MCF 10A (cell line): ENCODE measurements around the gene KNSTRN. TPM values are rescaled to one million over a fixed set of nuclear protein-coding genes. Genes with fewer than 3 reads are reported as not detected.

Source experiments
- BruUV-seq: library from RNA; stranded (reverse); fragments of 400-500 nt; replicated peaks from 2 replicates; lab custom pipeline; 2021; lab: Mats Ljungman, UMichigan
- CTCF ChIA-PET: fragments of 300-600 bp; sonication (Branson Sonifier 250); formaldehyde crosslinking; extraction: SDS; loops from one replicate; lab custom pipeline; 2021; ENCODE audit warnings: antibody characterized with exemption, inconsistent platforms; lab: Yijun Ruan, JAX
- POLR2A ChIA-PET: fragments of 300-600, 350-650 bp; sonication (Branson Sonifier 250); formaldehyde crosslinking; extraction: SDS; loops from one replicate; lab custom pipeline; 2020; ENCODE audit warnings: antibody characterized with exemption, inconsistent platforms; lab: Yijun Ruan, JAX
- DNase-seq: peaks from one replicate; pipeline ENCODE4 v3.0.0-alpha.2; 2018; ENCODE audit not compliant: unreplicated experiment
- H3K27ac Mint-ChIP-seq: one replicate; pipeline ENCODE4 v1.8.0; 2022; ENCODE audit warnings: mild to moderate bottlenecking, low read depth, mixed read lengths; ENCODE audit not compliant: unreplicated experiment
- H3K27me3 Mint-ChIP-seq: one replicate; pipeline ENCODE4 v1.8.0; 2022; ENCODE audit warnings: mixed read lengths; ENCODE audit not compliant: insufficient read depth, unreplicated experiment
- H3K36me3 Mint-ChIP-seq: one replicate; pipeline ENCODE4 v1.8.0; 2022; ENCODE audit warnings: mild to moderate bottlenecking, moderate library complexity, mixed read lengths; ENCODE audit not compliant: insufficient read depth, unreplicated experiment
- H3K4me1 Mint-ChIP-seq: one replicate; pipeline ENCODE4 v1.8.0; 2022; ENCODE audit warnings: mixed read lengths; ENCODE audit not compliant: insufficient read depth, unreplicated experiment
- H3K4me3 Mint-ChIP-seq: one replicate; pipeline ENCODE4 v1.8.0; 2022; ENCODE audit warnings: mild to moderate bottlenecking, moderate library complexity, mixed read lengths; ENCODE audit not compliant: unreplicated experiment
- H3K9me3 Mint-ChIP-seq: one replicate; pipeline ENCODE4 v1.8.0; 2022; ENCODE audit warnings: mixed read lengths; ENCODE audit not compliant: unreplicated experiment
- intact Hi-C: fragments of 100-400 bp; cut with micrococcal nuclease; formaldehyde crosslinking; loops from 2 replicates; pipeline ENCODE4 v1.14.1; 2022
- total RNA-seq: library from RNA; stranded (reverse); gene quantifications from 2 replicates; pipeline ENCODE4 v1.2.3, GENCODE V29; 2022
- TF ChIP-seq, protein P1 (sequence below): fragments of 200-600 bp; IDR thresholded peaks from one replicate; pipeline ENCODE4 v1.8.0; 2022; ENCODE audit warnings: antibody characterized with exemption, mild to moderate bottlenecking; ENCODE audit not compliant: unreplicated experiment

The KNSTRN gene
- total RNA-seq, 1 experiment from 2014 or later: 47.4 TPM

DNA sequence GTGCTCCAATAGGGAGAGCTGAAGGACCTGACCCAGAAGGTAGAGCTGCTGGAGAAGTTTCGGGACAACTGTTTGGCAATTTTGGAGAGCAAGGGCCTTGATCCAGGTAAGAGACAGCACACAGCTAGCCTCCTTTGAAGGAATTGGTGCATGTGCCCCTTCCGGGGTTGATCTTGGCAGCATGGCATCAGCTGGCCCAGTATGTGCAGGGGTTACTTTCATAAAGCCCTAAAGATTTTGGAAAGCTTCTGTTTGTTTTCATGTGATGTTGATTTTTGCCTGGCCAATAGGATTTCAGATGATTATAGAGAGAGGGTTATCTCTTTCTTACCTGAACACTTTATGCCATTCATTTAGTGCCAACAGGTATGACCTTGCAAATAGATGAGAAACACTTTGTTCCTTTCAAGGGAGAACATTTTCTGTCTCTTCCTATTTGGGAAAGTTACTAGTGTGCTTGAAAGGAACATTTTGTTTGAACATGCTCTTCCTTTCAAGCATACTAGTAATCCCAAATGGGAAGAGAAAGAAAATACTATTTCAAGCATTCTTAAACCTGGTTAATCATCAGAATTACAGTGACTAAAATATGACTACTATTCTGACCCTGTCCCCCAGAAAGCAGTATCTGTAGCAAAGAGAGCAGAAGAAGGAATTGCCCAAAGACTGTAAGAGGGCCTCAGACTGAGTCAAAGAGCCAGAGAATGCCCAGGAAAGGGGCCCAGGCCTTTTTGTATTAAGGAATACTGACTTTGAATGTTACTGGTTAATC lies 7.5 kb downstream of the KNSTRN start:
- Mint-ChIP-seq H3K36me3 (peaks cover 58% of the 10 kb centered on the region), H3K27ac (no peak overlapping the region), H3K9me3 (no peaks in the 10 kb centered on the region), H3K4me1 (peaks cover 18% of the 10 kb centered on the region), H3K4me3 (no peak overlapping the region), H3K27me3 (no peaks in the 10 kb centered on the region)
- TF ChIP-seq, protein P1, sequence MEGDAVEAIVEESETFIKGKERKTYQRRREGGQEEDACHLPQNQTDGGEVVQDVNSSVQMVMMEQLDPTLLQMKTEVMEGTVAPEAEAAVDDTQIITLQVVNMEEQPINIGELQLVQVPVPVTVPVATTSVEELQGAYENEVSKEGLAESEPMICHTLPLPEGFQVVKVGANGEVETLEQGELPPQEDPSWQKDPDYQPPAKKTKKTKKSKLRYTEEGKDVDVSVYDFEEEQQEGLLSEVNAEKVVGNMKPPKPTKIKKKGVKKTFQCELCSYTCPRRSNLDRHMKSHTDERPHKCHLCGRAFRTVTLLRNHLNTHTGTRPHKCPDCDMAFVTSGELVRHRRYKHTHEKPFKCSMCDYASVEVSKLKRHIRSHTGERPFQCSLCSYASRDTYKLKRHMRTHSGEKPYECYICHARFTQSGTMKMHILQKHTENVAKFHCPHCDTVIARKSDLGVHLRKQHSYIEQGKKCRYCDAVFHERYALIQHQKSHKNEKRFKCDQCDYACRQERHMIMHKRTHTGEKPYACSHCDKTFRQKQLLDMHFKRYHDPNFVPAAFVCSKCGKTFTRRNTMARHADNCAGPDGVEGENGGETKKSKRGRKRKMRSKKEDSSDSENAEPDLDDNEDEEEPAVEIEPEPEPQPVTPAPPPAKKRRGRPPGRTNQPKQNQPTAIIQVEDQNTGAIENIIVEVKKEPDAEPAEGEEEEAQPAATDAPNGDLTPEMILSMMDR: no peak
- no peak for DNase-seq
- intact Hi-C loops: no loop called here
- ChIA-PET POLR2A (interaction anchor here (0.6 to 4.9 kb wide), 8 partner anchors 9 to 179 kb away, joined by 3 to 38 read pairs (median 4); partner anchors contain the start of genes IVD and RPUSD2), CTCF (interaction anchor here (0.6 to 2.3 kb wide), 7 partner anchors 13 to 1676 kb away, joined by 3 to 11 read pairs (median 5); partner anchors contain the start of gene IVD)
- BruUV-seq: no TSS peak

DNA sequence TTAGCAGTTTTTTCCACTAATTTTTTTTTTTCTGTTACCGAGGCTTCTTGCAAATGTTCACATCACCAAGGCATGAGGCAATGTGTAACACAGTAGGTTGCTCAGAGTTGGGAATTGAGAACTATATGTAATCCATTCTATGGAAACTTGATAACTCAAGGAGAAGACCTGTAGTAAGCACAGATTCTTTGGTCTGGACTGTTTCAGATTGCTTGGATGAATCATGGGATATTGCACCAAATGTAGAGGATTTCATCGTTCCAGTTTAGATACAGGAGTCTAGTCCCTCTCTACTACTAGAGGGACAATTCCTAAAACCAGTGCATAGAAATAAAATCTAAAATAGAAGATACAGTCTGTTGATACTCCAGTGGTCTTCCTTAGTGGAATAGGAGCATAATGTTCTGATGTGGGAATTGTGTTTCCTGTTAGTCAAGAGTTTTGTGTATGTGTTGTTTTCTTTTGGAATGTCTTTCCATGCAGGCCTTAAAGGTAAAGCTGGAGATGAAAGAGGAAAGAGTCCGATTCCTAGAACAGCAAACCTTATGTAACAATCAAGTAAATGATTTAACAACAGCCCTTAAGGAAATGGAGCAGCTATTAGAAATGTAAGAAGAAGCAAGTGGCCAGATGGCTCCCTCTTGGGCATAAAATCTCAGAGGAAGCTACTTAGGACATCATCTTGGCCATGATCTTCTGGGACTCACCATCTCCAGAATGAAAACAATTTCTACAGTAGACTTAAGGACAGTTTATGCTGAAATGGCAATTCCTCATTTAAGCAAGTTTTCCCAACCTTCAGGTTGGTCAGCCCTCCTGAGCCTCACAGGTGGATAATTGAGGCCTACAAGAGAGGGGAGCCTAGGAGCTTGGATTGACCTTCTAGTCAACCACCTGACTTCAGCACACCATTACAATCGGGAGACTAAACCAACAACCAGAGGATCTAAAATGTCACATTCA lies 10.7 kb downstream of the KNSTRN start:
- ChIA-PET POLR2A (interaction anchor here (0.8 kb wide), 1 partner anchor 11 kb away, joined by 3 read pairs; no protein-coding TSS in a partner anchor), CTCF (interaction anchor here (0.7 to 1.3 kb wide), 2 partner anchors 13 to 289 kb away, joined by 3 read pairs; no protein-coding TSS in a partner anchor)
- H3K9me3 Mint-ChIP-seq: no peaks in the 10 kb centered on the region
- TF ChIP-seq, protein P1: no peak
- peaks cover 13% of the 10 kb centered on the region for H3K4me1 Mint-ChIP-seq
- BruUV-seq: TSS peak; percentile 50
- H3K4me3 Mint-ChIP-seq: no peak overlapping the region
- H3K36me3 Mint-ChIP-seq: peaks cover 54% of the 10 kb centered on the region
- no peaks in the 10 kb centered on the region for H3K27me3 Mint-ChIP-seq
- intact Hi-C loops: no loop called here
- no peak for DNase-seq
- H3K27ac Mint-ChIP-seq: peak overlapping the region; percentile 32

DNA sequence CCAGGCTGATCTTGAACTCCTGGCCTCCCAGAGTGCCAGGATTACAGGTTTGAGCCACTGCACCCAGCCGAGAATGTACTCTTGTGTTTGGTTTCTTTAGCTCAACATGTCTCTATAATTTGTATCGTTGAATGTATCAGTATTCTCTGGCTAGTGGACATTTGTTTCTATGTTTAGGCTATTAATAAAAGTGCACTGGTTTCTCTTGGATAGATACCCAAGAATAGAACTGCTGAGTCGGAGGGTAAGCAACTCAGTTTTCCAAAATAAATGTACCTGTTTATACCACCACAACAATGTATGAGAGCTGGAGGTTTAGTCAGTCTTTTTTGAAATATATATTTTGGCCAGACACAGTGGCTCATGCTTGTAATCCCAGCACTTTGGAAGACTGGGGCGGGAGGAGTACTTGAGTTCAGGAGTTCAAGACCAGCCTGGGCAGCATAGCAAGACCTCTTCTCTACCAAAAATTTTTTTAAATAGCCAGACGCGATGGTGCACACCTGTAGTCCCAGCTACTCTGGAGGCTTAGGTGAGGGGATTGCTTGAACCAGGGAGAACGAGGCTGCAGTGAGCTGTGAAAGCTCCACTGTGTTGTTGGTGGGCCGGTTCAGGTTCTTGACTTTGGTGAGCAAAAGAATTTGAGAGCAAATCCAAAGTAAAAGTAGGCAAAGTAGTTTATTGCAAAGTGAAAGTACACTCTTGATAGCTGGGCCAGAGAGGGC lies 15.3 kb downstream of the KNSTRN start:
- Mint-ChIP-seq H3K36me3 (peaks cover 10% of the 10 kb centered on the region), H3K9me3 (no peaks in the 10 kb centered on the region), H3K27ac (no peak overlapping the region), H3K27me3 (no peaks in the 10 kb centered on the region), H3K4me3 (no peak overlapping the region), H3K4me1 (no peaks in the 10 kb centered on the region)
- ChIA-PET CTCF (interaction anchor here (0.6 to 1.4 kb wide), 10 partner anchors 9 to 75 kb away, joined by 3 to 4 read pairs (median 3); no protein-coding TSS in a partner anchor), POLR2A (interaction anchor here (0.7 to 1.3 kb wide), 5 partner anchors 8 to 59 kb away, joined by 3 to 6 read pairs (median 3); partner anchors contain the start of gene IVD)
- intact Hi-C loops: no loop called here
- no peak for DNase-seq
- BruUV-seq: no TSS peak
- TF ChIP-seq, protein P1: no peak
